Measurements from ENCODE around the gene EML1. TPM values are rescaled to one million over a fixed set of nuclear protein-coding genes. Genes with fewer than 3 reads are reported as not detected.

The EML1 gene
- total RNA-seq, 1 donor from 2014 or later, result 28.3 TPM

DNA sequence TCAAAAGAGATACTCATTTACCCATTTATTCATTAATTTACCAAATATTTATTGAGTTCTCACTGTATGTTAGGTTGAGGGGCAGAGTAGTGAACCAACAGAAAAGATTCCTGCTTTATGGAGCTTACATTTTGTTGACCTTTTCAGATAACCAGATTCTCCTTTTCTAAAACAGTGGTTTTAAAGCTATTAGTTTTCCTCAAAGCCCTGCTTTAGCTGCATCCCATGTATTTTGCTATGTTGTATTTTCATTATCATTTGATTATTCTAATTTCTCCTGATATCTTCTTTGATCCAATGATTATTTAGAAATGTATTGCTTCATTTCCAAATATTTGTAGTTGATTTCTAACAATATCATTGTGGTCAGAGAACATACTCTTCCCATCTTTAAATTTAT is 53.6 kb downstream of the EML1 start:
- H3K27me3 ChIP-seq, result no peaks in the 10 kb centered on the region
- no peaks in the 10 kb centered on the region for H3K4me1 ChIP-seq
- TF ChIP-seq, protein P1, sequence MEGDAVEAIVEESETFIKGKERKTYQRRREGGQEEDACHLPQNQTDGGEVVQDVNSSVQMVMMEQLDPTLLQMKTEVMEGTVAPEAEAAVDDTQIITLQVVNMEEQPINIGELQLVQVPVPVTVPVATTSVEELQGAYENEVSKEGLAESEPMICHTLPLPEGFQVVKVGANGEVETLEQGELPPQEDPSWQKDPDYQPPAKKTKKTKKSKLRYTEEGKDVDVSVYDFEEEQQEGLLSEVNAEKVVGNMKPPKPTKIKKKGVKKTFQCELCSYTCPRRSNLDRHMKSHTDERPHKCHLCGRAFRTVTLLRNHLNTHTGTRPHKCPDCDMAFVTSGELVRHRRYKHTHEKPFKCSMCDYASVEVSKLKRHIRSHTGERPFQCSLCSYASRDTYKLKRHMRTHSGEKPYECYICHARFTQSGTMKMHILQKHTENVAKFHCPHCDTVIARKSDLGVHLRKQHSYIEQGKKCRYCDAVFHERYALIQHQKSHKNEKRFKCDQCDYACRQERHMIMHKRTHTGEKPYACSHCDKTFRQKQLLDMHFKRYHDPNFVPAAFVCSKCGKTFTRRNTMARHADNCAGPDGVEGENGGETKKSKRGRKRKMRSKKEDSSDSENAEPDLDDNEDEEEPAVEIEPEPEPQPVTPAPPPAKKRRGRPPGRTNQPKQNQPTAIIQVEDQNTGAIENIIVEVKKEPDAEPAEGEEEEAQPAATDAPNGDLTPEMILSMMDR (IDR thresholded peaks at IDR 0.05), result no peak
- DNase-seq (ENCODE audit: low spot score in 2 of 2), result no peak
- H3K36me3 ChIP-seq, result peaks cover 5 to 7% of the 10 kb centered on the region in 2 donors
- H3K27ac ChIP-seq, result no peak overlapping the region
- intact Hi-C loops (cut with DNase I), result no loop called here
- H3K4me3 ChIP-seq, result no peak overlapping the region
- peaks cover 12% of the 10 kb centered on the region in 2 donors for H3K9me3 ChIP-seq

GRCh38 chr14:99850709-99851108 is 57.5 kb downstream of the EML1 start:
- Histone ChIP-seq H3K9me3 (peaks cover 12% of the 10 kb centered on the region in 2 donors), H3K27ac (no peak overlapping the region), H3K4me1 (peaks cover 0 to 4% of the 10 kb centered on the region in 2 donors), H3K36me3 (peaks cover 7 to 11% of the 10 kb centered on the region in 2 donors), H3K4me3 (no peak overlapping the region), H3K27me3 (no peaks in the 10 kb centered on the region)
- intact Hi-C loops (cut with DNase I), result no loop called here
- DNase-seq (ENCODE audit: low spot score in 2 of 2), result no peak
- TF ChIP-seq, protein P1 (IDR thresholded peaks at IDR 0.05), result no peak

GRCh38 chr14:99852578-99852977 is 59.4 kb downstream of the EML1 start:
- TF ChIP-seq, protein P1 (IDR thresholded peaks at IDR 0.05), result no peak
- Histone ChIP-seq H3K9me3 (peaks cover 2 to 3% of the 10 kb centered on the region in 2 donors), H3K27ac (peak overlapping the region in 1 of 2 donors; percentile 1), H3K36me3 (peaks cover 7 to 11% of the 10 kb centered on the region in 2 donors), H3K4me3 (no peak overlapping the region), H3K27me3 (no peaks in the 10 kb centered on the region), H3K4me1 (peaks cover 0 to 4% of the 10 kb centered on the region in 2 donors)
- intact Hi-C loops (cut with DNase I), result no loop called here
- no peak for DNase-seq (ENCODE audit: low spot score in 2 of 2)

DNA sequence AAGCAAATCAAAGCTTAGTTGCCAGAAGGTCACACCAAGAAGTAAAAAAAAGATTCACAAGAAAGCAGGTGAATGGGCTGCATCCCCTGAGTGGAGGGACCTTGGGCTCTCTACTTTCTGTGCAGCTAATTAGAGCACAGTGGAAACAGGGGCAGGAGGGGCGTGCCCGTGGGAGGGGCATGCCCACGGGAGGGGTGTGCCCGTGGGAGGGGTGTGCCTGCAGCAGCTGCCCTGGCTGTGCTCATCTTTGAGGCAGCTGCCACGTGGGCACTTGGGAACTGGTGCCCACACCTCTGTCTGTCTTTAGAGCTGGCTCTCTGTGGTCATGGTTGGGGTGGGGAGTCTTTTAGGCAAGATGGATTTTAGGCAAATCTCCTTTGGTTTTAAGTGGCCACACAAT is 60.0 kb downstream of the EML1 start:
- Histone ChIP-seq H3K36me3 (peaks cover 7 to 11% of the 10 kb centered on the region in 2 donors), H3K27me3 (no peaks in the 10 kb centered on the region), H3K4me1 (peaks cover 0 to 4% of the 10 kb centered on the region in 2 donors), H3K27ac (no peak overlapping the region), H3K9me3 (no peaks in the 10 kb centered on the region), H3K4me3 (no peak overlapping the region)
- TF ChIP-seq, protein P1 (IDR thresholded peaks at IDR 0.05), result no peak
- DNase-seq (ENCODE audit: low spot score in 2 of 2), result no peak
- intact Hi-C loops (cut with DNase I), result no loop called here

GRCh38 chr14:99854831-99855230 is 61.6 kb downstream of the EML1 start:
- intact Hi-C loops (cut with DNase I), result no loop called here
- no peak overlapping the region for H3K4me3 ChIP-seq
- H3K36me3 ChIP-seq, result peaks cover 7 to 11% of the 10 kb centered on the region in 2 donors
- no peaks in the 10 kb centered on the region for H3K9me3 ChIP-seq
- TF ChIP-seq, protein P1 (IDR thresholded peaks at IDR 0.05), result no peak
- H3K4me1 ChIP-seq, result peaks cover 0 to 4% of the 10 kb centered on the region in 2 donors
- DNase-seq (ENCODE audit: low spot score in 2 of 2), result no peak
- H3K27ac ChIP-seq, result no peak overlapping the region
- no peaks in the 10 kb centered on the region for H3K27me3 ChIP-seq

GRCh38 chr14:99855271-99855670 is 62.1 kb downstream of the EML1 start:
- H3K4me3 ChIP-seq, result no peak overlapping the region
- no peak overlapping the region for H3K27ac ChIP-seq
- H3K27me3 ChIP-seq, result no peaks in the 10 kb centered on the region
- TF ChIP-seq, protein P1 (IDR thresholded peaks at IDR 0.05), result no peak
- intact Hi-C loops (cut with DNase I), result no loop called here
- no peak for DNase-seq (ENCODE audit: low spot score in 2 of 2)
- H3K9me3 ChIP-seq, result no peaks in the 10 kb centered on the region
- H3K36me3 ChIP-seq, result peaks cover 7 to 11% of the 10 kb centered on the region in 2 donors
- peaks cover 0 to 4% of the 10 kb centered on the region in 2 donors for H3K4me1 ChIP-seq

Measured in ascending aorta (tissue), 2 donors.